Endothelial cell (in vitro differentiated cells): Measurements from ENCODE around the gene ITCH. TPM values are rescaled to one million over a fixed set of nuclear protein-coding genes. Genes with fewer than 3 reads are reported as not detected.
A peak's percentile ranks its signal among the peaks of the same experiment; 100 is the strongest.

Experiments
- DNase-seq: peaks from one replicate; pipeline ENCODE4 v3.0.0; 2021; ENCODE audit warnings: low spot score
- H3K27ac Mint-ChIP-seq: one replicate; pipeline ENCODE4 v1.8.0; 2021; ENCODE audit warnings: mixed read lengths, inconsistent platforms; ENCODE audit not compliant: unreplicated experiment
- H3K27me3 Mint-ChIP-seq: one replicate; pipeline ENCODE4 v1.8.0; 2021; ENCODE audit warnings: mild to moderate bottlenecking, moderate library complexity, mixed read lengths, inconsistent platforms; ENCODE audit not compliant: unreplicated experiment
- H3K36me3 Mint-ChIP-seq: one replicate; pipeline ENCODE4 v1.8.0; 2021; ENCODE audit warnings: mild to moderate bottlenecking, low read depth, mixed read lengths, inconsistent platforms; ENCODE audit not compliant: unreplicated experiment
- H3K4me1 Mint-ChIP-seq: one replicate; pipeline ENCODE4 v1.8.0; 2021; ENCODE audit warnings: mild to moderate bottlenecking, mixed read lengths, inconsistent platforms; ENCODE audit not compliant: unreplicated experiment
- H3K4me3 Mint-ChIP-seq: one replicate; pipeline ENCODE4 v1.8.0; 2021; ENCODE audit warnings: mild to moderate bottlenecking, mixed read lengths, inconsistent platforms; ENCODE audit not compliant: unreplicated experiment
- H3K9me3 Mint-ChIP-seq: one replicate; pipeline ENCODE4 v1.8.0; 2021; ENCODE audit warnings: mixed read lengths, inconsistent platforms; ENCODE audit not compliant: unreplicated experiment
- CTCF ChIP-seq: fragments of 200-600 bp; sonication (generic); IDR thresholded peaks from one replicate; pipeline ENCODE4 v1.5.0; 2021; ENCODE audit warnings: antibody characterized with exemption; ENCODE audit not compliant: unreplicated experiment
- long read RNA-seq: library from polyadenylated mRNA; unstranded; transcript quantifications from one replicate; pipeline ENCODE4 v2.0.0, GENCODE V29; 2020; ENCODE audit not compliant: unreplicated experiment
- total RNA-seq: library from RNA; stranded (reverse); fragmentation: NEBNext Ultra II Directional; extraction: Animal tissue kit (Norgen Biotek cat#: 25700); gene quantifications from one replicate; pipeline ENCODE4 v1.2.1, GENCODE V29; 2021; ENCODE audit not compliant: unreplicated experiment

The ITCH gene
- 46.8 TPM for total RNA-seq
- long read RNA-seq, full-length matches to known transcripts, result 2 of 8 reads
- long read RNA-seq, partial matches to known transcripts, result 2 of 8 reads
- long read RNA-seq, other reads (novel, unspliced or antisense), result 4 of 8 reads

GRCh38 chr20:34363062-34363464, at the start of gene ITCH:
TSS of gene ITCH (plus strand) at chr20:34363273. CDS start at chr20:34393812, 30,539 bp downstream.
- H3K4me3 Mint-ChIP-seq, result peak within 1 kb of the TSS; percentile 99

GRCh38 chr20:34315236-34315635, 47.8 kb upstream of the ITCH start:
- H3K27ac Mint-ChIP-seq, result no peak overlapping the region
- H3K4me3 Mint-ChIP-seq, result no peak overlapping the region
- H3K27me3 Mint-ChIP-seq, result peaks cover 8% of the 10 kb centered on the region
- no peaks in the 10 kb centered on the region for H3K9me3 Mint-ChIP-seq
- DNase-seq, result no peak
- no peak for TF ChIP-seq CTCF
- peaks cover 7% of the 10 kb centered on the region for H3K36me3 Mint-ChIP-seq
- peaks cover 3% of the 10 kb centered on the region for H3K4me1 Mint-ChIP-seq

More at GRCh38 chr20:34363062-34363464, at the start of gene ITCH:
- DNase-seq, result peak; percentile 91
- H3K27ac Mint-ChIP-seq, result peak within 1 kb of the TSS; percentile 94
- peaks cover 3% of the 10 kb centered on the region for H3K27me3 Mint-ChIP-seq
- peaks cover 5% of the 10 kb centered on the region for H3K36me3 Mint-ChIP-seq
- peaks cover 25% of the 10 kb centered on the region for H3K4me1 Mint-ChIP-seq
- no peaks in the 10 kb centered on the region for H3K9me3 Mint-ChIP-seq
- TF ChIP-seq CTCF, result no peak

- DNase-seq, result no peak
- H3K36me3 Mint-ChIP-seq, result peaks cover 7% of the 10 kb centered on the region
- H3K4me1 Mint-ChIP-seq, result peaks cover 3% of the 10 kb centered on the region
- H3K27ac Mint-ChIP-seq, result no peak overlapping the region
- H3K4me3 Mint-ChIP-seq, result no peak overlapping the region
- peaks cover 8% of the 10 kb centered on the region for H3K27me3 Mint-ChIP-seq
- no peak for TF ChIP-seq CTCF
- no peaks in the 10 kb centered on the region for H3K9me3 Mint-ChIP-seq
These were observed 46.8 kb upstream of the ITCH start for GRCh38 chr20:34316196-34316814.

GRCh38 chr20:34318609-34319443, 44.2 kb upstream of the ITCH start:
- no peak for TF ChIP-seq CTCF
- Mint-ChIP-seq H3K36me3 (peaks cover 7% of the 10 kb centered on the region), H3K27ac (no peak overlapping the region), H3K9me3 (no peaks in the 10 kb centered on the region), H3K4me1 (peaks cover 18% of the 10 kb centered on the region), H3K4me3 (no peak overlapping the region), H3K27me3 (peaks cover 4% of the 10 kb centered on the region)
- DNase-seq, result no peak
